SK-N-SH (cell line): ENCODE data around the gene TSPO2. TPM values are rescaled to one million over a fixed set of nuclear protein-coding genes. Genes with fewer than 3 reads are reported as not detected.

Experiments
- CTCF ChIA-PET: fragments of 300-600, 350-600 bp; formaldehyde crosslinking; extraction: SDS; loops from one replicate; lab custom pipeline; 2021; lab: Yijun Ruan, JAX
- POLR2A ChIA-PET: fragments of 350-600 bp; sonication (Branson Sonifier 250); formaldehyde crosslinking; extraction: SDS; loops from one replicate; lab custom pipeline; 2020; ENCODE audit warnings: antibody characterized with exemption, inconsistent platforms; lab: Yijun Ruan, JAX
- DNase-seq: peaks from one replicate; pipeline ENCODE4 v3.0.0; 2012
- H2AFZ ChIP-seq: fragments of 200-600 bp; sonication (generic); 2 replicates; pipeline ENCODE4 v1.8.1; 2016; ENCODE audit warnings: antibody characterized with exemption, mild to moderate bottlenecking, low read depth
- H3F3A ChIP-seq: fragments of 200-600 bp; sonication (generic); replicated peaks from 2 replicates; pipeline ENCODE3; 2016; ENCODE audit warnings: antibody characterized with exemption, mild to moderate bottlenecking; ENCODE audit not compliant: insufficient read depth
- H3K27ac ChIP-seq, 2 experiments: fragments of 200-500 bp in 1 of 2; fragments of 200-600 bp in 1 of 2; sonication (Bioruptor generic) in 1 of 2; sonication (generic), shearing (Covaris generic) in 1 of 2; 2 replicates each; pipeline versions ENCODE4 v1.5.1 to v1.6.1; 2014 to 2016; ENCODE audit warnings: low read depth in 2 of 2, inconsistent platforms in 1 of 2, low read length in 1 of 2, mild to moderate bottlenecking in 1 of 2, mixed read lengths in 1 of 2
- H3K27me3 ChIP-seq: fragments of 200-600 bp; sonication (generic), shearing (Covaris generic); 2 replicates; pipeline ENCODE4 v1.6.1; 2016; ENCODE audit warnings: mixed run types; ENCODE audit not compliant: insufficient read depth
- H3K36me3 ChIP-seq, 2 experiments: fragments of 200-500 bp in 1 of 2; fragments of 200-600 bp in 1 of 2; sonication (Bioruptor generic) in 1 of 2; sonication (generic) in 1 of 2; replicated peaks in 1 of 2; 2 replicates each; pipeline versions ENCODE3 to v1.5.1; 2014 to 2016; ENCODE audit warnings: low read length in 1 of 2, mild to moderate bottlenecking in 1 of 2; ENCODE audit not compliant: insufficient read depth in 2 of 2, control insufficient read depth in 1 of 2
- H3K4me1 ChIP-seq, 2 experiments: fragments of 200-500 bp in 1 of 2; fragments of 200-600 bp in 1 of 2; sonication (Bioruptor generic) in 1 of 2; sonication (generic), shearing (Covaris generic) in 1 of 2; 2 replicates each; pipeline versions ENCODE4 v1.5.1 to v1.6.1; 2014 to 2016; ENCODE audit warnings: low read depth in 1 of 2, low read length in 1 of 2, mixed run types in 1 of 2; ENCODE audit not compliant: insufficient read depth in 2 of 2, control insufficient read depth in 1 of 2
- H3K4me2 ChIP-seq: fragments of 200-600 bp; sonication (generic), shearing (Covaris generic); 2 replicates; pipeline ENCODE4 v1.6.1; 2017; ENCODE audit warnings: mixed run types
- H3K4me3 ChIP-seq, 2 experiments: fragments of 200-500 bp in 1 of 2; fragments of 200-600 bp in 1 of 2; sonication (Bioruptor generic) in 1 of 2; sonication (generic), shearing (Covaris generic) in 1 of 2; 2 replicates each; pipeline versions ENCODE4 v1.5.1 to v1.8.1; 2014 to 2016; ENCODE audit warnings: low read depth in 2 of 2, inconsistent platforms in 1 of 2, low read length in 1 of 2, mild to moderate bottlenecking in 1 of 2, mixed read lengths in 1 of 2, moderate library complexity in 1 of 2
- H3K79me2 ChIP-seq: fragments of 200-600 bp; sonication (generic); 2 replicates; pipeline ENCODE4 v1.8.1; 2017; ENCODE audit warnings: mild to moderate bottlenecking; ENCODE audit not compliant: insufficient read depth
- H3K9ac ChIP-seq: fragments of 200-600 bp; sonication (generic); 2 replicates; pipeline ENCODE4 v1.6.1; 2017; ENCODE audit warnings: mixed run types
- H3K9me2 ChIP-seq: fragments of 200-600 bp; sonication (generic); 2 replicates; pipeline ENCODE4 v1.6.1; 2017; ENCODE audit warnings: mixed run types
- H3K9me3 ChIP-seq: fragments of 200-600 bp; sonication (generic); 2 replicates; pipeline ENCODE4 v1.6.1; 2017; ENCODE audit warnings: mixed run types, mild to moderate bottlenecking, moderate library complexity
- H4K20me1 ChIP-seq: fragments of 200-600 bp; sonication (generic); 2 replicates; pipeline ENCODE4 v1.6.1; 2017; ENCODE audit warnings: mild to moderate bottlenecking, mixed run types; ENCODE audit not compliant: insufficient read depth
- CHD2 ChIP-seq: fragments of 150-350 bp; IDR thresholded peaks from 2 replicates; pipeline ENCODE4 v1.6.1; 2018; ENCODE audit warnings: low read length; ENCODE audit not compliant: partially characterized antibody
- EP300 ChIP-seq, 2 experiments: IDR thresholded peaks; 2 replicates each; pipeline versions ENCODE4 v1.4.0 to v1.6.1; 2012; ENCODE audit warnings: borderline replicate concordance in 1 of 2, low read depth in 1 of 2, low read length in 1 of 2
- PBX3 ChIP-seq: IDR thresholded peaks from 2 replicates; pipeline ENCODE4; 2012
- POLR2AphosphoS5 ChIP-seq: IDR thresholded peaks from 2 replicates; pipeline ENCODE4 v1.6.1; 2012; ENCODE audit warnings: low read depth, low read length
- REST ChIP-seq: IDR thresholded peaks from 2 replicates; pipeline ENCODE4 v1.6.1; 2012; ENCODE audit warnings: mild to moderate bottlenecking, low read depth, low read length, moderate library complexity
- TAF1 ChIP-seq: IDR thresholded peaks from 2 replicates; pipeline ENCODE4 v1.6.1; 2012; ENCODE audit warnings: low read depth, mild to moderate bottlenecking, low read length, moderate library complexity, borderline replicate concordance
- YY1 ChIP-seq: IDR thresholded peaks from 2 replicates; pipeline ENCODE4 v1.4.0; 2012; ENCODE audit warnings: low read depth, mild to moderate bottlenecking
- WGBS: methylation state at CpG from one replicate; pipeline ENCODE4 v1.1.6; 2017; ENCODE audit warnings: low lambda C conversion rate; 5-methylcytosine and 5-hydroxymethylcytosine counted together
- polyA plus RNA-seq, 3 experiments: library from polyadenylated mRNA; depleted of rRNA; stranded (reverse); fragments of >200 nt; gene quantifications; 2 replicates each; pipeline ENCODE4 v1.2.3, GENCODE V29; 2012
- TF ChIP-seq, protein P1 (sequence below): IDR thresholded peaks from 2 replicates; pipeline ENCODE4 v1.4.0; 2012; ENCODE audit warnings: low read depth
- TF ChIP-seq, protein P2 (sequence below): IDR thresholded peaks from 2 replicates; pipeline ENCODE4 v1.4.0; 2012; ENCODE audit warnings: low read depth, borderline replicate concordance

TSPO2 gene
- polyA plus RNA-seq, 1 of the 3 experiments (the other 2 are of a cell fraction), result not detected

DNA sequence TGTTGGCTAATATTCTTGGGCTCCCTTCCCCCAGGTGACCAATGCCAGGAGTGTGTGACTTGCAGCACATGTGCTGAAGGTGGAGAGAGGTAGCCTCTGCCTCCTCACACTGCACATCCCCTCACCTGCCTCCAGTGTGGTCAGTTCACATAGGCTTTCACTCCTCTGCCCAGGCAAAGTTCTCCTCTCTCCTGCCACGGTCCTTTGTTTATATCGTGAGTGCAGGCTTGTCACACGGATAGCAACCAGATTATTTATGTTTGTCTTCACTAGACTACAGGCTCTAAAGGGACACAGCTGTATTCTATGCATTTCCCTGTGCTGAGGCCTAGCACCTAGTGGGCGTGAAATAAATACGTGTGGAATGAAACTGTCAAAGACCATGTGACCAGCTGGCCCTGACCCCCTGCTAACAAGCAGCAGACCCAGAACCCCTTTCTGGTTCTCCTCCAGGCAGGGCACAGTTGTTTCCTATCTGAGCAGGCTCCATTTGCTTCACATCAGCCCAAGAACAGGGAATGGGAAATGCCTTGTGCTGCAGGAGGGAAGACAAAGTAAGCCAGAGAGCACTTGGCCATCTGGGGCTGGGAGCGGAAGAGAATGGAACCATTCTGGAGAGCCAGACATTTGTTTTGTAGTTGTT is 45.6 kb upstream of the TSPO2 start:
- CTCF ChIA-PET, result interaction anchor here (0.6 to 6.3 kb wide), 3 partner anchors 22 to 31 kb away, joined by 3 to 50 read pairs (median 3); no protein-coding TSS in a partner anchor
- peak overlapping the region; percentile 55 for H2AFZ ChIP-seq

More for the DNA sequence above, 45.6 kb upstream of the TSPO2 start:
- H3K27ac ChIP-seq, result peak overlapping the region in 1 of 2 experiments; percentile 40; a peak in 2 of 4 replicates
- H4K20me1 ChIP-seq, result no peaks in the 10 kb centered on the region
- H3K27me3 ChIP-seq, result no peaks in the 10 kb centered on the region; the same call in 1 of the 2 replicates
- H3K9ac ChIP-seq, result no peak overlapping the region; the same call in 1 of the 2 replicates
- no peaks in the 10 kb centered on the region for H3K9me2 ChIP-seq
- peaks cover 7 to 13% of the 10 kb centered on the region in 2 experiments; a peak in 3 of 4 replicates for H3K4me1 ChIP-seq
- no peak for DNase-seq
- H3F3A ChIP-seq, result no peaks in the 10 kb centered on the region
- TF ChIP-seq TAF1 (no peak), PBX3 (no peak), CHD2 (no peak), POLR2AphosphoS5 (no peak), YY1 (no peak), EP300 (IDR thresholded peaks at IDR 0.05; ENCODE audit: borderline replicate concordance in 1 of 2, low read depth in 1 of 2, low read length in 1 of 2) (no peak), REST (no peak)
- TF ChIP-seq, protein P1, sequence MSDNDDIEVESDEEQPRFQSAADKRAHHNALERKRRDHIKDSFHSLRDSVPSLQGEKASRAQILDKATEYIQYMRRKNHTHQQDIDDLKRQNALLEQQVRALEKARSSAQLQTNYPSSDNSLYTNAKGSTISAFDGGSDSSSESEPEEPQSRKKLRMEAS, result no peak
- TF ChIP-seq, protein P2, sequence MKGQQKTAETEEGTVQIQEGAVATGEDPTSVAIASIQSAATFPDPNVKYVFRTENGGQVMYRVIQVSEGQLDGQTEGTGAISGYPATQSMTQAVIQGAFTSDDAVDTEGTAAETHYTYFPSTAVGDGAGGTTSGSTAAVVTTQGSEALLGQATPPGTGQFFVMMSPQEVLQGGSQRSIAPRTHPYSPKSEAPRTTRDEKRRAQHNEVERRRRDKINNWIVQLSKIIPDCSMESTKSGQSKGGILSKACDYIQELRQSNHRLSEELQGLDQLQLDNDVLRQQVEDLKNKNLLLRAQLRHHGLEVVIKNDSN, result no peak
- TF ChIP-seq, all 33 proteins: peak for 0
- no peaks in the 10 kb centered on the region for H3K9me3 ChIP-seq
- H3K4me2 ChIP-seq, result peak overlapping the region; percentile 51
- H3K79me2 ChIP-seq, result no peaks in the 10 kb centered on the region
- POLR2A ChIA-PET, result no interaction called here
- WGBS, result 72% methylated on average over 6 of the region's 6 CpGs
- H3K36me3 ChIP-seq, result no peaks in the 10 kb centered on the region
- no peak overlapping the region for H3K4me3 ChIP-seq
